ENCODE measurements around the gene SPPL3.
A peak's percentile ranks its signal among the peaks of the same experiment; 100 is the strongest.
"Not testable (repeated sequence)": the region's sequence is repeated elsewhere in the genome, so short reads cannot be mapped to it uniquely, and the experiment has no call there.

The SPPL3 gene

GRCh38 chr12:120735181-120735580 is 169.0 kb downstream of the SPPL3 start:
- FAIRE-seq (no peak), DNase-seq (ENCODE audit: insufficient read length, low spot score) (no peak)
- TF ChIP-seq CTCF (IDR thresholded peaks at IDR 0.05; ENCODE audit: insufficient read depth, missing control alignments): no peak

- no peak for FAIRE-seq
- no peak for TF ChIP-seq CTCF (IDR thresholded peaks at IDR 0.05; ENCODE audit: insufficient read depth, missing control alignments)
- no peak for DNase-seq (ENCODE audit: insufficient read length, low spot score)
Measured at GRCh38 chr12:120734210-120734609, 169.9 kb downstream of the SPPL3 start.

- FAIRE-seq (no peak), DNase-seq (ENCODE audit: insufficient read length, low spot score) (no peak)
- no peak for TF ChIP-seq CTCF (IDR thresholded peaks at IDR 0.05; ENCODE audit: insufficient read depth, missing control alignments)
Measured at GRCh38 chr12:120733574-120733973, 170.6 kb downstream of the SPPL3 start.

GRCh38 chr12:120732198-120732597 is 172.0 kb downstream of the SPPL3 start:
- not testable (repeated sequence) for DNase-seq (ENCODE audit: insufficient read length, low spot score); FAIRE-seq

DNA sequence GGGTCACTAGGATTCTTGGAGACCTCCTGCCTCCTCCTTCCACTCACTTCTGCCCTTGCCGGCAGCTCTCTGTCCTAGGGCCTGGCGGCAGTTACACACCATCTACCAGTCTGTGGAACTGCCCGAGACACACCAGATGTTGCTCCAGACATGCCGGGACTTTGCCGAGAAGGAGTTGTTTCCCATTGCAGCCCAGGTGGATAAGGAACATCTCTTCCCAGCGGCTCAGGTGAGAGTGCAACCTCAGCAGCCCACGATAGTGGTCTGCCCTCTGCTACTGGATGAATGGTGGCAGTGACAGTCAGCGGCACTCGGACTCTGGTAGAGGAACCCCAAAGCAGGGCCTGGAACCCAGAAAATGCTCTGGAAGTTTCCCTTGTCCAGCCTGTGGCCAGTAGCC is 177.2 kb downstream of the SPPL3 start:
- DNase-seq (ENCODE audit: insufficient read length, low spot score) (no peak), FAIRE-seq (no peak)
- TF ChIP-seq CTCF (IDR thresholded peaks at IDR 0.05; ENCODE audit: insufficient read depth, missing control alignments): no peak

DNA sequence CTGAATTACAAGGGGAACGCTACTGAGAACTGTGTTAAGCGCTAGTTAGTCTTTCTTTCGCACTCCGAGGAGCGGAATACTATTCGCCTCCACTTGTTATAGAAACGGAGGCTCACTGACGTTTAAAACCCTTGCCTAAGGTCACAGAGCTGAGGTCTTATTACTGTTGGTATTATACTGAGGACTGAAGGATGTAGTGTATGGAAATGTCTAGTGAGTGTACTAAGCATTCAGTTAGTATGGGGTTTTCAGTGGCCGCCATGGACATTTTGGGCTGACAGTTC is 177.7 kb downstream of the SPPL3 start:
- no peak for TF ChIP-seq CTCF (IDR thresholded peaks at IDR 0.05; ENCODE audit: insufficient read depth, missing control alignments)
- no peak for DNase-seq (ENCODE audit: insufficient read length, low spot score)
- FAIRE-seq: no peak

DNA sequence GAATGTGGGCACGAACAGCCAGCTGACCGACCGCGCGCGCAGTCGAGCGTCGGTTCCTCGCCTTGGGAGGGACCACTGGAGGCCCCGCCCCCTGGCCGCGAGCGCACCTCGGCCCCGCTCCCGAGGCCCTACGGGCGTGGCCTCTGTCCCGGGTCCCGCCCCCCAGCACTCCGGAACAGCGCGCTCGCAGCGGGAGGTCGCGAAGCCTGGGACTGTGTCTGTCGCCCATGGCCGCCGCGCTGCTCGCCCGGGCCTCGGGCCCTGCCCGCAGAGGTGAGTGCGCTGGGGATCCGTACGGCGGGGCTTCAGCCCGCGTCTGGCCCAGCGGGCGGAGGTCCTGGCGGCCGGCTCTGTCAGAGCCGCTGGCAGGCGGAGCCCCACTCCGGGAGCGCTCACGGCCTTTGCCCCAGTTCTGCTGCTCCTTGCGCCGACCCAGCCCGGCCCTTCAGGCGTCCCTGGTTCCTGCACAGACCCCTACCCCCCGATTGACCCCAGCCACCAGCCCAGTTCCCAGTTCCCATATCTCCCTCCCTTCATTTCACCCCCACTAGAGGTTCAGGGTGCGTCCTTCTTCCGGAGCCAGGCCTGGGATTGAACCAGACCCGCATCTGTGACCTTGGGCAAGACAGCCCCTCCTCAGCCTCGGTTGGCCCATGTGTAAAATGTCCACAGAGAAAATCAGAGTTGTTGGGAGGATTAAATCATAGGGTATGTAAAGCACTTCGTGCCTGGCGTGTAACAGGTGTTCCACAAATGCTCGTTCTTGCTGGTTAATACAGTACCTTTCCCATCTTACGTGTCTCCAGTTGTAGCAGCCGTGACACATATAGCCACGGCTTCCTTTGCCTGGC is 178.3 kb downstream of the SPPL3 start, which contains the start of gene ACADS:
ACADS (plus strand) TSS at position 168 of the 851 bp plus-strand sequence; CDS start at position 228, 60 bp downstream.
- no peak for FAIRE-seq
- no peak for TF ChIP-seq CTCF (IDR thresholded peaks at IDR 0.05; ENCODE audit: insufficient read depth, missing control alignments)
- peak; percentile 94 for DNase-seq (ENCODE audit: insufficient read length, low spot score)
